RWPE1 (cell line): ENCODE measurements around the gene TRMT44.

Experiments used
- CTCF ChIA-PET: fragments of 350-600 bp; sonication (Branson Sonifier 250); formaldehyde crosslinking; extraction: SDS; loops from one replicate; lab custom pipeline; 2021; lab: Yijun Ruan, JAX
- POLR2A ChIA-PET: fragments of 400-600 bp; formaldehyde crosslinking; extraction: SDS; loops from one replicate; lab custom pipeline; 2020; ENCODE audit warnings: antibody characterized with exemption; ENCODE audit not compliant: low non-redundant PET; lab: Yijun Ruan, JAX
- DNase-seq: peaks from one replicate; pipeline ENCODE4 v3.0.0; 2012; ENCODE audit warnings: low spot score
- H3K27ac ChIP-seq: fragments of 450-650 bp; 2 replicates; pipeline ENCODE4 v1.5.1; 2017
- TF ChIP-seq, protein P1 (sequence below): fragments of 450-650 bp; conservative IDR thresholded peaks from 2 replicates; pipeline ENCODE4 v1.5.1; 2017; ENCODE audit warnings: low read depth, mild to moderate bottlenecking

TRMT44 gene

DNA sequence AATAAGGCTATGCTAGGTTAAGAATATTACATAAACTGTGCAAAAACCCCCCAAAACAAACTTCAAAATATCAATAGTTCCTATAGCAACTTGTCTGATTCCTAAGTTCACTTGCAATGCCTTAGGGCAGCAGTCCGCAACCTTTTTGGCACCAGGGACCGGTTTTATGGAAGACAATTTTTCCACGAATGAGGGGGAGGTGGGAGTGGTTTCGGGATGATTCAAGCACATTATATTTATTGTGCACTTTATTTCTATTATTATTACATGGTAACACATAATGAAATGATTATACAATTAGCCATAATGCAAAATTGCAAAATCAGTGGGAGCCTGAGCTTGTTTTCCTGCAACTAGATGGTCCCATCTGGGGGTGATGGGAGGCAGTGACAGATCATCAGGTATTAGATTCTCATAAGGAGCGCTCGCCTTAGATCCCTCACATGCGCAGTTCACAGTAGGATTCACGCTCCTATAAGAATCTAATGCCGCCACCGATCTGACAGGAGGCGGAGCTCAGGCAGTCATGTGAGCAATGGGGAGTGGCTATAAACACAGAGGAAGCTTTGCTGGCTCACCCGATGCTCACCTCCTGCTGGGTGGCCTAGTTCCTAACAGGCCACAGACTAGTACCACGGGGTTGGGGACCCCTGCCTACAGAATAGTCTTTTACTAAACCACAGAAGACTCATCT lies 39.8 kb upstream of the TRMT44 start:
- TF ChIP-seq, protein P1, sequence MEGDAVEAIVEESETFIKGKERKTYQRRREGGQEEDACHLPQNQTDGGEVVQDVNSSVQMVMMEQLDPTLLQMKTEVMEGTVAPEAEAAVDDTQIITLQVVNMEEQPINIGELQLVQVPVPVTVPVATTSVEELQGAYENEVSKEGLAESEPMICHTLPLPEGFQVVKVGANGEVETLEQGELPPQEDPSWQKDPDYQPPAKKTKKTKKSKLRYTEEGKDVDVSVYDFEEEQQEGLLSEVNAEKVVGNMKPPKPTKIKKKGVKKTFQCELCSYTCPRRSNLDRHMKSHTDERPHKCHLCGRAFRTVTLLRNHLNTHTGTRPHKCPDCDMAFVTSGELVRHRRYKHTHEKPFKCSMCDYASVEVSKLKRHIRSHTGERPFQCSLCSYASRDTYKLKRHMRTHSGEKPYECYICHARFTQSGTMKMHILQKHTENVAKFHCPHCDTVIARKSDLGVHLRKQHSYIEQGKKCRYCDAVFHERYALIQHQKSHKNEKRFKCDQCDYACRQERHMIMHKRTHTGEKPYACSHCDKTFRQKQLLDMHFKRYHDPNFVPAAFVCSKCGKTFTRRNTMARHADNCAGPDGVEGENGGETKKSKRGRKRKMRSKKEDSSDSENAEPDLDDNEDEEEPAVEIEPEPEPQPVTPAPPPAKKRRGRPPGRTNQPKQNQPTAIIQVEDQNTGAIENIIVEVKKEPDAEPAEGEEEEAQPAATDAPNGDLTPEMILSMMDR: no peak
- no peak for DNase-seq
- no peak overlapping the region for H3K27ac ChIP-seq
- CTCF ChIA-PET: no interaction called here
- POLR2A ChIA-PET: no interaction called here

DNA sequence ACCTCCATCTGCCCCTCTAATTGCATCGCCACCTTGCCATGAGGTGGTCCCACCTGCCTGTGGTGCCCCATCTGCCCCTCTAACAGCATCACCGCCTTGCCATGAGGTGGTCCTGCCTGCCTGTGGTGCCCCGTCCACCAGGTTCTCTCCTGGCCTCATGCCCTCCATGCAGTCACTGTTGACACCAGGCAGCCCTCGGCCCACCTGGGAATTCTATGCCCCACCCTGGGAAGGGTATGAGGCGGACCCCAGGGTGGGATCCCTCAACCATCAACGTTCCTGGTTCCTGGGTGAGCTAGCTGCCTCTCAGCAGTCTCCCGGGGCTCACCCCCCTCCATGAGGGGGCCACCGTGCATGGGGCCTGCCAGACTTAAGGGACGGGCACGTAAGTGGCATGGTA lies 38.9 kb upstream of the TRMT44 start:
- ChIA-PET CTCF (interaction anchor here (2.6 kb wide), 1 partner anchor 135 kb away, joined by 15 read pairs; no protein-coding TSS in a partner anchor), POLR2A (no interaction called here)
- H3K27ac ChIP-seq: peak overlapping the region; percentile 45
- DNase-seq: no peak
- TF ChIP-seq, protein P1: no peak

GRCh38 chr4:8402181-8402597 lies 38.4 kb upstream of the TRMT44 start:
- H3K27ac ChIP-seq: peak overlapping the region; percentile 45
- DNase-seq: no peak
- ChIA-PET CTCF (interaction anchor here (0.6 to 2.6 kb wide), 3 partner anchors 135 to 464 kb away, joined by 3 to 16 read pairs (median 15); no protein-coding TSS in a partner anchor), POLR2A (no interaction called here)
- TF ChIP-seq, protein P1: no peak

- DNase-seq: no peak
- ChIA-PET CTCF (interaction anchor here (0.6 to 2.6 kb wide), 5 partner anchors 136 to 464 kb away, joined by 3 to 16 read pairs (median 9); no protein-coding TSS in a partner anchor), POLR2A (no interaction called here)
- TF ChIP-seq, protein P1: no peak
- peak overlapping the region; percentile 45 for H3K27ac ChIP-seq
Observed at GRCh38 chr4:8402640-8403039, 37.9 kb upstream of the TRMT44 start.

DNA sequence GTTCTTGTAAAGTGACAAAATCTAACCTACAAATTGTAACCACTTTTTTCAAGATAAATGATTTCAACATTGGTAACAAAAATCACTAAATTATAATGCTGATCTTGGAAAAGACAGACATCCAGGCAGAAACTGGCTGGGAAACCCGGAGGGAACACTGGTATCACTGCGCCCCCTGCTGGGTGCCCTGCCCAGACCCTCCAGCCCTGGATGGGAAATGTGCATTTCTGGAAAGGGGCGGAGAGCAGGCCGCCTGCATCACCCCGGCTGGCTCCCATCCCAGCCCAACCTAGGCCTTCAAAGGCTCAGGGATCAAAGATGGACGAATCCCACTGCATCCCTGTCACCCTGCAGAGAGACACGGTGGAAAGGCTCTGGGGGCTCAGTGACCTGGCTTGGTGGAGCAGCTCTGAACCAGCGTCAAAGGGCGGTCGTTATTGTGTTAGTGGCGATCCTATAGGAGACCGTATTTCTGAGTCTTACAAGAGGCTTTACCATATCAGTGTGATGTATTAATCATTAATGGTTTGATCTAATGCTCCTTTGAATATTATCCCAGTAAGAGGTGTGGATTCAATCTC lies 37.3 kb upstream of the TRMT44 start:
- ChIA-PET POLR2A (no interaction called here), CTCF (interaction anchor here (0.6 to 2.6 kb wide), 7 partner anchors 24 to 424 kb away, joined by 3 to 16 read pairs (median 4); no protein-coding TSS in a partner anchor)
- TF ChIP-seq, protein P1: peak; percentile 89
- H3K27ac ChIP-seq: peak overlapping the region; percentile 45
- peak; percentile 78 for DNase-seq

GRCh38 chr4:8403976-8404375 lies 36.6 kb upstream of the TRMT44 start:
- ChIA-PET POLR2A (no interaction called here), CTCF (interaction anchor here (0.6 to 2.6 kb wide), 6 partner anchors 23 to 227 kb away, joined by 3 to 16 read pairs (median 4); no protein-coding TSS in a partner anchor)
- TF ChIP-seq, protein P1: no peak
- peak overlapping the region; percentile 12; the same call in 1 of the 2 replicates for H3K27ac ChIP-seq
- DNase-seq: no peak
